ENCODE data around the gene MSH2.
A peak's percentile ranks its signal among the peaks of the same experiment; 100 is the strongest.
"Not testable (repeated sequence)": the region's sequence is repeated elsewhere in the genome, so short reads cannot be mapped to it uniquely, and the experiment has no call there.

The MSH2 gene

DNA sequence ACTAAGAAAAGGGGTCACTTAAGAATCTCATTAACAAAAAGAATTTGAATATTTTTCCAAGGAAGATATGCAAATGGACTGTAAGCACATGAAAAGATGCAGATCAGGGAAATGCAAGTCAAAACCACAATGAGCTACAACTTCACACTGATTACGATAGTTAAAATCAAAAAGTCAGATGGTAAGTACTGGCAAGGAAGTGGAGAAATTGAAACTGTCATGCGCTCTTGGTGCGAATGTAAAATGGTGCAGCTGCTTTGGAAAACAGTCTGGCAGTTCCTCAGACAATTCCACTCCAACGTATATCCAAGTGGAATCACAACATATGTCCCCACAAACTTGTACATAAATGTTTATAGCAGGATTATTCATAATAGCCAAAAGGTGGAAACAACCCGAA, 81.4 kb downstream of the MSH2 start:
- no peak for DNase-seq (ENCODE audit: low spot score)

DNA sequence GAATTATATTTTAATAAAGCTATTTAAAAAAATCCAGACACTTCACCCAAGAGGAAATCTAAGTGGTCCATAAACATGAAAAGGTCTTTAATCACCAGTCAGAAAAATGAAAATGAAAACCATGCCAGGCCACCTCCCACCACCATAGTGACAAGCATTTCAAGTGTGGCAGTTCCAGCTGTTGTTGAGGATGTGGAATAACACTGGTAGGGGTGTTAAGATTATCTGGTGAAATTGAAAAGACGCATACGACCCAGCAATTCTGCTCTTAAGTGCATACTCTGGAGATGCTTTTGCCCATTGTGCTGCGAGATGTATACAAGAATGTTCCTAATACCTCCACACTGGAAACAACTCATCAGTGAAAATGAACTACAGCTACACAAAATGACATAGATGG, 82.2 kb downstream of the MSH2 start:
- no peak for DNase-seq (ENCODE audit: low spot score)

- DNase-seq (ENCODE audit: low spot score): no peak
Observed at GRCh38 chr2:47485751-47486300, 82.9 kb downstream of the MSH2 start.

DNA sequence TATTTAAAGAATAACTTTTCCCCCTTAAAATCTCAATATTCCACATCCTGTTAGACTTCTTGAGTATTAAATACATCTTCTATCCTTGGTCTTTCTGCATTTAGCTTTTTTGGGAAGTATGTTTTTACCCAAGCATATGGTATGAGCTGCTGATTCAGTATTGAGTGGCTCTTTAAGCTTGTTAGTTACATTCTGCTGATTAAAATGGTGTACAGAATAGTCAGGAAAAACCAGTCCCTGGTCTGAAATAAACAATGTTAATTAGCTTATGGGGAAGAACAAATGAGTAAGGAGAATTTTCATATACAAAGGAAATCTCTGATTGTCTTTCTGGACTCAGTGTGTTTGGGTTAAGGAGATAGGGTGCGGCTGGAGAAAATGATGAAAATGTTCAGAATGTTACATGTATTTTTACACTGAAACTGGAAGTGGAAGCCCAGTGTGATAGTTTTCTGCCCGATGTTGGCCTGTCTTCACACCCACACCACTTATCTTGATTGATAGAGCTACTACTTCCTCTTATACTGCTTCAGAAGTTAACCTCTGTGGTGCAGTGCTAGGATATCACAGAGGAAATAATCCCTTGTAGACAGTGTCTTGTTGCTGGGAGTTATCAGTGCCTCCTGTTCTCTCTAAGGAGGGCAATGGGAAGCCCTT, 84.0 kb downstream of the MSH2 start:
- DNase-seq (ENCODE audit: low spot score): no peak

GRCh38 chr2:47487498-47487875, 84.5 kb downstream of the MSH2 start:
- no peak for DNase-seq (ENCODE audit: low spot score)

DNA sequence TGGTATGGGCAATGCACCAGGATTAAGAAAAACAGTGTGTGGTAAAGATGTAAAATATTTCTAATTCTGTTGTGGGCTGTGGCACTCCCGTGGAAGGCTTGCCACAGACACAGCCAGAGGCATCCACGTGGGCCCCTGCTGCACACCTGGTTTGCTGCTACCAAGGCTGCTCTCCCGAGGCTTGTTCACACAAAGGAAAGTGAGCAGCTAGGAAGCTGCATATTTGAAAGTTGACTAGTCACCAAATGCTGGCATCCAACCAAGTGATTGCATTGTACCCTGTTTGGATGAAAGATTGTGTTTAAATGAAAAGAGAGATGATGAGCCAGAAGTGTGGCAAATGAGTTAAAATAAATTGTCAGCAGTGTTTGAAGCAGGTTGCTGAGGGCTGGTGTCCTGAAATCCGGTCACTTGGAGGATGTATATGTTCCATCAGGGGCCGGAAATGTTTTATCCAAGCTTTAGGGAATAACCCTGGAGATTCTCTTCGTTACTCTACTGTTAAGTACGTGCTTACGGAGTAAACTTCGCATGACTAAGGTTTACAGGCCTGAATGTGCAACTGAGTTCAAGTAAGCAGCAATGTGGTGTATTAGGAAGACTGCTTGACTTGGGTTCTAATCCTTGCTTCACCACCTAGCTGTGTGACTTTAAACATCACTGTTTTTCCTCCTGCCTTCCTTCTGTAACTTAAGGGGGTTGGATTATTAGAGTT, 86.1 kb downstream of the MSH2 start:
- DNase-seq (ENCODE audit: low spot score): peak; percentile 28

GRCh38 chr2:47490406-47490805, 87.5 kb downstream of the MSH2 start:
- no peak for DNase-seq (ENCODE audit: low spot score)

- DNase-seq (ENCODE audit: low spot score): no peak
Observed at GRCh38 chr2:47493317-47494035, 90.5 kb downstream of the MSH2 start.

- DNase-seq (ENCODE audit: low spot score): no peak
Observed at GRCh38 chr2:47494267-47495130, 91.5 kb downstream of the MSH2 start.

DNA sequence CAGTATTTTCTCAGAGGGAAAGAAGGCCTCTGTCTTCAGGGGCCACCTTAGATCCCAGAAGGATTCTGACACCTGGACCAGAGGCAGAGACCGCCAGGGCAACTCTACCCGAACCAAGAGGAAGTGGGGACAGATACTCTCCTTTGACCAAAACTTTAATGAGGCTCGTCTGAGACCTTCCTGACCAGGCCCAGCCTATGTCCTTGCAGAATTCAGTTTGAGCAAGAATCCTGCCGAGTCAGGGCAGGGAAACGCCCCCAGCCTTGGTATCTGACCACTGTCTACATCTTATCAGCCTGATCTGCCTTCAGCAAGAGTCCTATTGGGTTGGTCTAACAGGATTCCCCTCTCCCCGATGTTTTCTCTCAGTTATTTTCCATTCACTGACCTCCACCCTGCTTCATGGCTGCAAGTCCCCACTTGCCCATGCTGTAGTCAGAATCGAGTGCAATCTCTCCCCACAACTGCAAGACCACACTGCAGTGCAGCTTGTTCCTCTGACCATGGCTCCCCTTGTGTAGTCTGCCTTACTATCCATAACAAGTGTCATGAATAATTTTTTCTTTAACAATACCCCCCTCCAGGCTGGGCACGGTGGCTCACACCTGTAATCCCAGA, 95.0 kb downstream of the MSH2 start:
- DNase-seq (ENCODE audit: low spot score): no peak

GRCh38 chr2:47499093-47499492, 96.1 kb downstream of the MSH2 start:
- no peak for DNase-seq (ENCODE audit: low spot score)

- no peak for DNase-seq (ENCODE audit: low spot score)
Observed at GRCh38 chr2:47499621-47500309, 96.8 kb downstream of the MSH2 start.

- no peak for DNase-seq (ENCODE audit: low spot score)
Observed at GRCh38 chr2:47501374-47502200, 98.6 kb downstream of the MSH2 start.

GRCh38 chr2:47502498-47502897, 99.5 kb downstream of the MSH2 start:
- not testable (repeated sequence) for DNase-seq (ENCODE audit: low spot score)

DNA sequence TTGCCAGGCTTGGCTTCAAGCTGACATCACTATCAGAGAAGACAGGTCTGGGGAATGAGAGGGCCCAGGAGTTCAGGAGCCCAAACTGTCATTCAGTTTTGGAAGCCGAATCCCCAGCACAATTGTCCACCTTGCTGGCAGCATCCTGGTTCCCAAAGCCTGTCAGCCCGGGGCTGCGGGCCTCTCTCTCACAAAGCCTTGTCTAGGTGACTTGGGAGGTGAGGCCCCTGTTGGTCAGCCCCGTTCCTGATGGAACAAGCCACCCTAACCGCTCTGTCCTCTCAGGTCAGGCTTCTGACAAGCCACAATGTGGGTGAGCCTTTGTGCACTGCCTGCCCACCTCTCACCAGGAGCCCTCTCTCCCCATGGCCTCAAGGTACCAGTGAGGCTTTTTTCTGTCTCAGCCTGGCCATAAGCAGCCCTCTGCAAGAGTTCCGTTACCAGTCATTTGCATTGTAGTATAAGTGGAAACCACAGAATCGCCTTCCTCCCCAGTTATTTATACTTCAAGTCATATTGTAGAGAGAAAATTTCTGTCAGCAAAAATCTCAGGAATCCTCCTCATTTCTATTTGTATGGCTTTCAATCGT, 100.6 kb downstream of the MSH2 start:
- DNase-seq (ENCODE audit: low spot score): no peak

- DNase-seq (ENCODE audit: low spot score): no peak
Observed at GRCh38 chr2:47504174-47504810, 101.3 kb downstream of the MSH2 start.

GRCh38 chr2:47506024-47506423, 103.1 kb downstream of the MSH2 start:
- DNase-seq (ENCODE audit: low spot score): no peak

DNA sequence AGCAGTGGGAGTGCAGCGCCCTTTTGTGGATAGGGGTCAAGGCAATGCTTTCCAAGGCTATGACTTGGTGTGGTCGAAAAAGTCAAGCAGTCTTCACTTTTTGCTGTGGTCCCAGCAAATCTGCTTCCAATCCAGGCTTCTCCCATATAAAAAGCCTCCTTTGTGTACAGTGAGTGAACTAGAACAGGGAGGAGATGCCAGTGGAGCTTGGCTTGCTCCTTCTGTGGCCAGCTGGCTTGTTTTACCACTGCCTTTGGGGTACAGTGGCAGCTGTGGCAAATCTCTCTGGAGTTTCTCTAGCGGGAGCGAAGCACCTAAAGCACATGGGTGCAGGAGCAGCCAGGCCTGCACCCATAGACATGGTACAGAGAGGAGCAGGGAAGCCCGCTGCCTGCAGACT, 103.5 kb downstream of the MSH2 start:
- DNase-seq (ENCODE audit: low spot score): no peak

GRCh38 chr2:47508080-47508479, 105.1 kb downstream of the MSH2 start:
- no peak for DNase-seq (ENCODE audit: low spot score)
